Natural killer cell (primary cell): ENCODE results near the gene CDNF. TPM values are rescaled to one million over a fixed set of nuclear protein-coding genes. Genes with fewer than 3 reads are reported as not detected.

Experiments
- ATAC-seq, 3 donors: fragments of 150-1000 bp in 2 of 3; fragments of 200-7000 bp in 1 of 3; cut with Tn5 transposase; 1 replicate in 1 of 3; 2 replicates in 2 of 3; pipeline ENCODE4 v1.10.0; 2021; ENCODE audit warnings: mild to moderate bottlenecking in 2 of 3, moderate library complexity in 2 of 3
- DNase-seq, 2 donors: peaks; one replicate each; pipeline versions ENCODE4 v3.0.0 to v3.0.0-alpha.2; 2013 to 2021; ENCODE audit warnings: mixed read lengths in 1 of 2
- H3K27ac ChIP-seq: one replicate; pipeline ENCODE4 v1.5.1; 2013; ENCODE audit warnings: mild to moderate bottlenecking, low read length
- H3K27me3 ChIP-seq: one replicate; pipeline ENCODE4 v1.6.1; 2013; ENCODE audit warnings: low read length; ENCODE audit not compliant: control insufficient read depth, insufficient read depth
- H3K36me3 ChIP-seq: one replicate; pipeline ENCODE4 v1.6.1; 2013; ENCODE audit warnings: low read length; ENCODE audit not compliant: control insufficient read depth, insufficient read depth
- H3K4me1 ChIP-seq: one replicate; pipeline ENCODE4 v1.6.1; 2013; ENCODE audit warnings: low read length; ENCODE audit not compliant: control insufficient read depth, insufficient read depth
- H3K4me3 ChIP-seq: one replicate; pipeline ENCODE4 v1.5.1; 2013; ENCODE audit warnings: low read length
- H3K9me3 ChIP-seq: one replicate; pipeline ENCODE4 v1.6.1; 2013; ENCODE audit warnings: low read length; ENCODE audit not compliant: control insufficient read depth, insufficient read depth
- H3K27ac Mint-ChIP-seq, 2 donors: one replicate each; pipeline ENCODE4 v1.8.0; 2022; ENCODE audit warnings: mild to moderate bottlenecking in 2 of 2, mixed read lengths in 2 of 2, moderate library complexity in 1 of 2
- H3K27me3 Mint-ChIP-seq, 2 donors: one replicate each; pipeline ENCODE4 v1.8.0; 2022; ENCODE audit warnings: low read depth in 2 of 2, mixed read lengths in 2 of 2
- H3K36me3 Mint-ChIP-seq: one replicate; pipeline ENCODE4 v1.8.0; 2022; ENCODE audit warnings: mixed read lengths
- H3K4me1 Mint-ChIP-seq, 2 donors: one replicate each; pipeline ENCODE4 v1.8.0; 2022; ENCODE audit warnings: mixed read lengths in 2 of 2
- H3K4me3 Mint-ChIP-seq: one replicate; pipeline ENCODE4 v1.8.0; 2022; ENCODE audit warnings: mild to moderate bottlenecking, moderate library complexity, mixed read lengths
- H3K9me3 Mint-ChIP-seq, 2 donors: one replicate each; pipeline ENCODE4 v1.8.0; 2022; ENCODE audit warnings: mixed read lengths in 2 of 2
- CTCF ChIP-seq: fragments of 200-600 bp; IDR thresholded peaks from one replicate; pipeline ENCODE4 v1.8.0; 2022; ENCODE audit warnings: antibody characterized with exemption
- WGBS: methylation state at CpG from one replicate; pipeline ENCODE4 v1.1.7; 2013; ENCODE audit warnings: missing lambda C conversion rate; ENCODE audit not compliant: insufficient coverage; 5-methylcytosine and 5-hydroxymethylcytosine counted together
- intact Hi-C: fragments of 100-400 bp; cut with micrococcal nuclease; formaldehyde crosslinking; loops from one replicate; pipeline ENCODE4 v1.14.2; 2022
- total RNA-seq, 4 donors: library from RNA; stranded (reverse); fragments of 120-200 nt in 1 of 4; gene quantifications; one replicate each; pipeline versions ENCODE4 v1.2.3 to v1.2.4, GENCODE V29; 2013 to 2022

CDNF gene
- total RNA-seq, 3 donors from 2014 or later (not counting 1 experiment from before 2014, with no cell fraction given) = 1.8 to 2.2 (median 1.9) TPM

GRCh38 chr10:14782691-14783363 lies 55.0 kb downstream of the CDNF start:
- H3K9me3 Mint-ChIP-seq = no peaks in the 10 kb centered on the region
- no peaks in the 10 kb centered on the region for H3K36me3 Mint-ChIP-seq
- DNase-seq (peak in 1 of 2 donors; percentile 5), ATAC-seq (peak in 2 of 3 donors; percentile 26 to 34)
- no peaks in the 10 kb centered on the region for H3K27me3 Mint-ChIP-seq
- WGBS = 43% methylated on average over 9 of the region's 9 CpGs
- Histone ChIP-seq H3K36me3 (no peaks in the 10 kb centered on the region), H3K9me3 (peaks cover 4% of the 10 kb centered on the region), H3K27ac (no peak overlapping the region), H3K4me1 (peaks cover 4% of the 10 kb centered on the region), H3K27me3 (no peaks in the 10 kb centered on the region), H3K4me3 (no peak overlapping the region)
- TF ChIP-seq CTCF = no peak
- H3K4me1 Mint-ChIP-seq = peaks cover 0 to 10% of the 10 kb centered on the region in 2 donors
- no peak overlapping the region for H3K4me3 Mint-ChIP-seq
- H3K27ac Mint-ChIP-seq = no peak overlapping the region
- intact Hi-C loops = no loop called here

GRCh38 chr10:14781763-14782162 lies 56.1 kb downstream of the CDNF start:
- H3K36me3 ChIP-seq = no peaks in the 10 kb centered on the region
- peaks cover 0 to 10% of the 10 kb centered on the region in 2 donors for H3K4me1 Mint-ChIP-seq
- no peak for ATAC-seq
- H3K27me3 Mint-ChIP-seq = no peaks in the 10 kb centered on the region
- no peak for DNase-seq
- H3K4me3 Mint-ChIP-seq = no peak overlapping the region
- no peak overlapping the region for H3K4me3 ChIP-seq
- 51% methylated on average over 7 of the region's 7 CpGs for WGBS
- no peaks in the 10 kb centered on the region for H3K27me3 ChIP-seq
- no peak overlapping the region for H3K27ac ChIP-seq
- no peak overlapping the region for H3K27ac Mint-ChIP-seq
- H3K36me3 Mint-ChIP-seq = no peaks in the 10 kb centered on the region
- intact Hi-C loops = no loop called here
- peaks cover 4% of the 10 kb centered on the region for H3K9me3 ChIP-seq
- H3K9me3 Mint-ChIP-seq = no peaks in the 10 kb centered on the region
- peaks cover 4% of the 10 kb centered on the region for H3K4me1 ChIP-seq
- no peak for TF ChIP-seq CTCF

- Mint-ChIP-seq H3K27me3 (no peaks in the 10 kb centered on the region), H3K9me3 (no peaks in the 10 kb centered on the region), H3K4me3 (no peak overlapping the region), H3K4me1 (peaks cover 0 to 10% of the 10 kb centered on the region in 2 donors), H3K27ac (no peak overlapping the region), H3K36me3 (no peaks in the 10 kb centered on the region)
- WGBS = 98% methylated on average over 6 of the region's 6 CpGs
- no peak for TF ChIP-seq CTCF
- no peaks in the 10 kb centered on the region for H3K9me3 ChIP-seq
- peaks cover 4% of the 10 kb centered on the region for H3K4me1 ChIP-seq
- DNase-seq (no peak), ATAC-seq (no peak)
- H3K36me3 ChIP-seq = no peaks in the 10 kb centered on the region
- H3K4me3 ChIP-seq = no peak overlapping the region
- H3K27ac ChIP-seq = no peak overlapping the region
- H3K27me3 ChIP-seq = no peaks in the 10 kb centered on the region
- intact Hi-C loops = no loop called here
These were observed 58.7 kb downstream of the CDNF start for GRCh38 chr10:14779001-14779651.
